ENCODE results near the gene CATSPER1.
A peak's percentile ranks its signal among the peaks of the same experiment; 100 is the strongest.
"Not testable (repeated sequence)": the region's sequence is repeated elsewhere in the genome, so short reads cannot be mapped to it uniquely, and the experiment has no call there.

Gene CATSPER1

GRCh38 chr11:66012371-66012945, 13.8 kb downstream of the CATSPER1 start:
- no peak overlapping the region for H3K9ac ChIP-seq (ENCODE audit: insufficient read length, low read depth)
- no peak overlapping the region for H3K4me3 ChIP-seq (ENCODE audit: insufficient read length, low read depth)
- H3K9me3 ChIP-seq (ENCODE audit: insufficient read depth, low read length): no peaks in the 10 kb centered on the region
- no peaks in the 10 kb centered on the region for H3K36me3 ChIP-seq (ENCODE audit: insufficient read depth, insufficient read length, low read length)
- no peaks in the 10 kb centered on the region for H3K27me3 ChIP-seq (ENCODE audit: insufficient read depth, insufficient read length)
- no peak for TF ChIP-seq ZNF274 (IDR thresholded peaks at IDR 0.05; ENCODE audit: low read depth, low read length)
- no peak for TF ChIP-seq SUZ12 (IDR thresholded peaks at IDR 0.05; ENCODE audit: extremely low read depth, insufficient read depth, insufficient read length)
- TF ChIP-seq YY1 (IDR thresholded peaks at IDR 0.05; ENCODE audit: insufficient read depth, insufficient read length): no peak
- H3K4me1 ChIP-seq (ENCODE audit: insufficient read depth, insufficient read length): peaks cover 10% of the 10 kb centered on the region
- no peak for DNase-seq (ENCODE audit: low read depth, low spot score)

- H3K36me3 ChIP-seq (ENCODE audit: insufficient read depth, insufficient read length, low read length): no peaks in the 10 kb centered on the region
- TF ChIP-seq YY1 (IDR thresholded peaks at IDR 0.05; ENCODE audit: insufficient read depth, insufficient read length): no peak
- H3K4me1 ChIP-seq (ENCODE audit: insufficient read depth, insufficient read length): peaks cover 11% of the 10 kb centered on the region
- no peaks in the 10 kb centered on the region for H3K27me3 ChIP-seq (ENCODE audit: insufficient read depth, insufficient read length)
- H3K9ac ChIP-seq (ENCODE audit: insufficient read length, low read depth): no peak within 1 kb of the TSS
- no peak for DNase-seq (ENCODE audit: low read depth, low spot score)
- no peak within 1 kb of the TSS for H3K4me3 ChIP-seq (ENCODE audit: insufficient read length, low read depth)
- no peaks in the 10 kb centered on the region for H3K9me3 ChIP-seq (ENCODE audit: insufficient read depth, low read length)
Observed at GRCh38 chr11:66011785-66012303, 14.4 kb downstream of the CATSPER1 start, which contains the start of gene CST6. Gene CST6 (plus strand): TSS chr11:66012008. CDS start chr11:66012045, 37 bp downstream.

DNA sequence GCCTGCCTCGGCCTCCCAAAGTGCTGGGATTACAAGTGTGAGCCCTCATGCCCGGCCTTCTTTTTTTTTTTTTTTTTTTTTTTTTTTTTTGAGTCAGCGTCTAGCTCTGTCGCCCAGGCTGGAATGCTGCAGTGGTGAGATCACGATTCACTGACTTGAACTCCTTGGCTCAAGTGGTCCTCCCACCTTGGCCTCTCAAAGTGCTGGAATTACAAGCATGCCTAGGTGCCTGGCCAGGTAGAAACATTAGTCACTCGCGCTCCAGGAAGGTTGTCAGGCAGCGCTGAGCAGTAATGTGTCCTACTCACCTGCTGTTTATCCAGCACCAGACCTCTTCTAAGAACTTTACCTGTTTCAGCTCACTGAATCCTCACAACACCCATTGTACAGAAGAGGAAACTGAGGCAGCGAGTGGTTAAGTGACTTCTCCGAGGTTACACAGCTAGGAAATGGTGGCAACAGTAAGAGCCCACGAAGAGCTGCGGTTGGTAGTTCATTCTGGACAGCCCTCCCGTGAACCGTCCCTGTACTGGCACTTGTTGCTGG, 15.0 kb downstream of the CATSPER1 start:
- Histone ChIP-seq H3K4me3 (ENCODE audit: insufficient read length, low read depth) (no peak overlapping the region), H3K4me1 (ENCODE audit: insufficient read depth, insufficient read length) (peaks cover 13% of the 10 kb centered on the region), H3K9me3 (ENCODE audit: insufficient read depth, low read length) (no peaks in the 10 kb centered on the region), H3K27me3 (ENCODE audit: insufficient read depth, insufficient read length) (no peaks in the 10 kb centered on the region), H3K9ac (ENCODE audit: insufficient read length, low read depth) (no peak overlapping the region), H3K36me3 (ENCODE audit: insufficient read depth, insufficient read length, low read length) (peaks cover 2% of the 10 kb centered on the region)
- TF ChIP-seq YY1 (IDR thresholded peaks at IDR 0.05; ENCODE audit: insufficient read depth, insufficient read length) (no peak), SUZ12 (IDR thresholded peaks at IDR 0.05; ENCODE audit: extremely low read depth, insufficient read depth, insufficient read length) (no peak), ZNF274 (IDR thresholded peaks at IDR 0.05; ENCODE audit: low read depth, low read length) (no peak)
- peak; percentile 15 for DNase-seq (ENCODE audit: low read depth, low spot score)

GRCh38 chr11:66010036-66010435, 16.2 kb downstream of the CATSPER1 start:
- H3K9me3 ChIP-seq (ENCODE audit: insufficient read depth, low read length); H3K4me1 ChIP-seq (ENCODE audit: insufficient read depth, insufficient read length); H3K9ac ChIP-seq (ENCODE audit: insufficient read length, low read depth); DNase-seq (ENCODE audit: low read depth, low spot score); H3K27me3 ChIP-seq (ENCODE audit: insufficient read depth, insufficient read length); H3K4me3 ChIP-seq (ENCODE audit: insufficient read length, low read depth): not testable (repeated sequence)
- peaks cover 14% of the 10 kb centered on the region for H3K36me3 ChIP-seq (ENCODE audit: insufficient read depth, insufficient read length, low read length)

DNA sequence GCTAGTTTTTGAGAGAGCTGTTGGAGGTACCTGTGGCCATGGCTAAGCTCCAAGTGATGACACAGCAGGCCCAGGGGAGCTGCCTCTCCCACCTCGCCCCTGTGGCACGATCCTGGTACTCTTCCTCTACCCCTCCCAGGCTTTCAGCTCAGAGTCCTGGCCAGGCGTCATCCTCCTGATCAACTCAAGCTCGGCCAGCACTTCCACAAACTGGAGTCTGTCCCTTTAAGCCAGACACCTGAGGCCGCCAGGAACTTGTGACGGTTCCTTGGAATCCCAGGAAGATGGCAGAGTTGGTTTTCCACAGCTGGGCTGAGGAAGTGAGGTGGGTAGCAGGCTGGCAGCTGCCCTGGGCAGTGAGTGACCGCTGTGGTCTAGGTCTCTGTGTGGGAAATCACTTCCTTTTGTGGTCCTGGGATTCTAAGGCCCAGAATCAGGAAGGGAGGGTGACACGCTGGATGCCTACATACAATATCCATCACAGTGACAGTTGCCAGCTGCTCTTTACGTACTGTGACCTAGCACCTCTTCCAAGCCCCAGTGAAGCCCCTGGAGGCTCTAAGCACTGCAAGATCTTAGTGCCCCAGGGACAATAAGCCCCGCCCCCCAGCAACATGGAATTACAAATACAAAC, 17.7 kb downstream of the CATSPER1 start:
- H3K27me3 ChIP-seq (ENCODE audit: insufficient read depth, insufficient read length): no peaks in the 10 kb centered on the region
- no peak overlapping the region for H3K9ac ChIP-seq (ENCODE audit: insufficient read length, low read depth)
- TF ChIP-seq ZNF274 (IDR thresholded peaks at IDR 0.05; ENCODE audit: low read depth, low read length) (no peak), YY1 (IDR thresholded peaks at IDR 0.05; ENCODE audit: insufficient read depth, insufficient read length) (no peak), SUZ12 (IDR thresholded peaks at IDR 0.05; ENCODE audit: extremely low read depth, insufficient read depth, insufficient read length) (no peak)
- peaks cover 8% of the 10 kb centered on the region for H3K4me1 ChIP-seq (ENCODE audit: insufficient read depth, insufficient read length)
- H3K9me3 ChIP-seq (ENCODE audit: insufficient read depth, low read length): no peaks in the 10 kb centered on the region
- peaks cover 27% of the 10 kb centered on the region for H3K36me3 ChIP-seq (ENCODE audit: insufficient read depth, insufficient read length, low read length)
- no peak overlapping the region for H3K4me3 ChIP-seq (ENCODE audit: insufficient read length, low read depth)
- DNase-seq (ENCODE audit: low read depth, low spot score): no peak

- peaks cover 8% of the 10 kb centered on the region for H3K4me1 ChIP-seq (ENCODE audit: insufficient read depth, insufficient read length)
- TF ChIP-seq SUZ12 (IDR thresholded peaks at IDR 0.05; ENCODE audit: extremely low read depth, insufficient read depth, insufficient read length): no peak
- TF ChIP-seq YY1 (IDR thresholded peaks at IDR 0.05; ENCODE audit: insufficient read depth, insufficient read length): no peak
- no peak for TF ChIP-seq ZNF274 (IDR thresholded peaks at IDR 0.05; ENCODE audit: low read depth, low read length)
- no peak overlapping the region for H3K4me3 ChIP-seq (ENCODE audit: insufficient read length, low read depth)
- H3K27me3 ChIP-seq (ENCODE audit: insufficient read depth, insufficient read length): no peaks in the 10 kb centered on the region
- H3K9me3 ChIP-seq (ENCODE audit: insufficient read depth, low read length): no peaks in the 10 kb centered on the region
- DNase-seq (ENCODE audit: low read depth, low spot score): no peak
- H3K36me3 ChIP-seq (ENCODE audit: insufficient read depth, insufficient read length, low read length): peaks cover 31% of the 10 kb centered on the region
- H3K9ac ChIP-seq (ENCODE audit: insufficient read length, low read depth): no peak overlapping the region
Observed at GRCh38 chr11:66008095-66008467, 18.2 kb downstream of the CATSPER1 start.

DNA sequence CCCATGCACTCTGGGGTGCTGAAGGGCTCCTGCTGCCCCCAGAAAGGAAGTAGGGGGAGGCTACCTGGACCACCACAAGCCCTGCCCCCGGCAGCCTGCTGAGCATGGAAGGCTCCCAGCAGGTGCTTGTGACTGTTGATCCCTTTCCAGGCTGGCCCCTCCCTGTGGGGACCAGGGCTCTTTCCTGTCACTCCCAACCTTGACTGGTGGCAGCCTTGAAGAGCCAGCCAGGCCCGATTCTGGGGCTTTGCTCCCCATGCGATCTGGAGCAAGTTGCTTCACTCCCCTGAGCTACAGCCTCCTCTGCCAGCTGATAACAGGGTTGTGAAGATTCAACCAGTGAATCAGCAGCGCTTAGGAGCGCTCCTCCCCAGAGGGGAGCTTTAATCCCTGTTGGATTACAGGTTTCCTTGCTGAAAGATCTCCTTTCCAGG, 19.1 kb downstream of the CATSPER1 start:
- Histone ChIP-seq H3K9me3 (ENCODE audit: insufficient read depth, low read length) (no peaks in the 10 kb centered on the region), H3K4me3 (ENCODE audit: insufficient read length, low read depth) (no peak overlapping the region), H3K27me3 (ENCODE audit: insufficient read depth, insufficient read length) (no peaks in the 10 kb centered on the region), H3K4me1 (ENCODE audit: insufficient read depth, insufficient read length) (peaks cover 6% of the 10 kb centered on the region), H3K9ac (ENCODE audit: insufficient read length, low read depth) (no peak overlapping the region), H3K36me3 (ENCODE audit: insufficient read depth, insufficient read length, low read length) (peaks cover 31% of the 10 kb centered on the region)
- TF ChIP-seq SUZ12 (IDR thresholded peaks at IDR 0.05; ENCODE audit: extremely low read depth, insufficient read depth, insufficient read length) (no peak), YY1 (IDR thresholded peaks at IDR 0.05; ENCODE audit: insufficient read depth, insufficient read length) (no peak), ZNF274 (IDR thresholded peaks at IDR 0.05; ENCODE audit: low read depth, low read length) (no peak)
- no peak for DNase-seq (ENCODE audit: low read depth, low spot score)
